K562 treated with DMSO at 1 percent for 4 hours (cell line): ENCODE data around the gene RENBP. TPM values are rescaled to one million over a fixed set of nuclear protein-coding genes. Genes with fewer than 3 reads are reported as not detected.

Source experiments
- total RNA-seq: library from RNA; unstranded; fragments of 300-600 nt; gene quantifications from 2 replicates; pipeline ENCODE4 v1.2.3, GENCODE V29; 2022; ENCODE audit not compliant: insufficient read depth

The RENBP gene
- 46.8 and 64.1 TPM in 2 replicates for total RNA-seq

DNA sequence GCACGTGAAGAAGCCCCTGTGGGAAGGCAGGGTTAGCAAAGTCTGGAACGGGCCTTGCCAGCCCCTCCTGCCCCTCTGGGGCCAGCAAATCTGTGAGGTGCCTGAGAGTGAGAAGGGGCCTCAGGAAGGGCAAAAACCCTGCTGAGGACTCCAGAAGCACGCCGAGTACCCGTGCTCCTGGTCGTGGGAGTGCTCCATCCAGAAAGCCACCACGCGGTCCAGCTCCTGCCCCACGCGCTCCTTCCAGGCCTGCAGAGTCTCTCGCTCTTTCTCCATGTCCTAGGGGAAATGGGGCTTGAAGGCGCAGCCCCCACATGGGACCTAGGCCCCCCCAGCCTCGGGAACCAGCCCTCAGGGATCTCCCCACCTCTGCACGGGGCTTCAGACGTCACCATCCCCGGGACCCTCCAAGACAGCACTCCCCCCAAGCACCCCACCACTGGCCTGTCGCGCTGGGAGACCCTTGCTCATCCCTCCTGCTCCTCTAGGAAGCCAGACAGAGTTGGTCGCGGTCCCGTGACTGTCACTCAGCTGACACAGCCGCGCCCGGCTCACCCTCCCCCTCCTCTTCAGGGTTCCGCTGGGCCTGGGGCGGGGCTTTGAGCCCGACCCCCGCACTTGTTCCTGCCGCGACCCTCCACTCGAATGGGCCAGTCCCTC lies at the start of gene RENBP:
Gene RENBP, minus strand, starts transcription at position 504 of the 660 bp plus-strand sequence. Its CDS starts 33 bp downstream, at position 471.

DNA sequence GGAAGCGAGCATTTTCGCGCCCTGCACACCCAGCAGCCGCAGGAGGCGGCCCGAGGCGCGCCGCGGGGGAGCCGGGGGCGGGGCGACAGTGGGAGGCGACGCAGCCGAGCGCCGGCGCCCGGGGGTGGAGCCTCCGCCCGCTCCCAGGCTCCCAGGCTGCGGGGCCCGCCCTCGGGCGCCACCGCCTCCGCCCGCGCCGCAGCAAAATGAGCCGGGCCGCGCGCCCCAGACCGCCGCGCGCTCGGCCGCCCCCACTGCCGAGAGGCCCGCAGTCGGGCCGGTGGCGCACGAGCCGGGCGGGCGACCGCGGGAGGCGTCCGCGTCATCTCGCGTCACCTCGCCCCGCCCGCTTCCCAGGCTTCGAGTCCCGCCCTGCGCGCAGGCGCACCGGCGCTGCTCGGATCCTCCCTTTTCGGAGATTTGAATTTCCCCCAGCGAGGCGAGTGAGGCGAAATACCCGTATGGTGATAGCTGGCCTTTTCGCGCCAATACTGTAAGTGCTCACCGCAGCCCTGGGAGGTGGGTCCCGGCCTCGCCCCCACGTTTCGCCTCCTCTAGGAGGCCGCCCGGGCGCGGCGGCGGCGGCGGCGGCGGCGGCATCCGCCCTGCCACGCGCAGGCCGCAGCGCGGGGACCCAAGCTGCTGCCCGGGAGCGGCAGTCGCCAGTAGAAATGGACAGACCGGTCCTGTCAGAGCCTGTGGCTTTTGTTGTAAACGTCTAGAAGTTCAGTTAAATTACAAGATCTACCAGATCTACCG lies 28.1 kb upstream of the RENBP start, which contains the start of gene TMEM187:
Gene TMEM187, plus strand, starts transcription at position 387 of the 759 bp plus-strand sequence. CDS start 9,309 bp downstream, outside the sequence.

DNA sequence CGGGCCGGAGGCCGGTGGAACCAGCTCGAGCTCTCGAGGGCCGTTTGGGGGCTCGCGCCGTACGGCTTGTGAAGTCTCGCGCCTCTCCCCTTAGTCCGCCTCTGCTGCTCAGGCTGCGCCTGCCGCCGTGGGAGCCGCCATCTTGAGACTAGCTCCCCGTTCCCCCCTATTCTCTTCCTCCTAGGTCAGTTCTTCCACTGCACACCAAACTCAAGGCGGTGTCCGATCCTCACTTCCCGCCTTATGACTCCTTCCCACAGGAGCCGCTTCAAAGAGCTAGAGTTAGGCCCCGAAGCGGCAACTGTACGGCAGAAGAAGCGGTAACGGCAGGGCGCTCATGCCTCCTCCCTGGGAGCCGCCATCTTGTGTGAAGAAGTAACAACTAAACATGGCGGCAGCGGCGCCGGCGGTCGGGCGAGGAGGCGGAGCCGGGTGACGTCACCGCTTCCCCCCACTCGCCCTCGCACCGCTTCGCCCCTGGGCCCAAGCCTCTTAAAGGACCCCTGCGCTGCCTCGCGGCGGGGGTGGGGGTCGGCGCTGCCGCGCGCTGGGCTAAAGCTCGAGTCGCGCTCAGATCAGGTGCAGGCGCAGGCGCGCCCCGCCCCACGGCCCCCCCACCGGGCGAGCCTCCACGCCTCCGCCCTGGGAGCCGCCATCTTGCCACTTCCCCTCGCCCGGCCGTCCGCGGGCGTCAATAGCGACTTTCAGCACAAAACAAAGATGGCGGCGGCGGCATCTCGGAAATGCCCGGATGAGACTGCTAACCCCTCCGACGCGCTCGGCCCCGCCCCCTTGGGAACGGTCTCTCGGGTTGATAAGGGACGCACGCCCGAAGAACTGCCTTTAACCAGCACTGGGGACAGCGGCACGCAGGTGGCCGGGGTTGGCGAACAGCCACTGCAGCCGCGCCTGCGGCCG lies 27.3 kb upstream of the RENBP start, which contains the start of gene HCFC1:
Gene HCFC1, minus strand, starts transcription at position 369 of the 918 bp plus-strand sequence. CDS start 978 bp downstream, outside the sequence.

DNA sequence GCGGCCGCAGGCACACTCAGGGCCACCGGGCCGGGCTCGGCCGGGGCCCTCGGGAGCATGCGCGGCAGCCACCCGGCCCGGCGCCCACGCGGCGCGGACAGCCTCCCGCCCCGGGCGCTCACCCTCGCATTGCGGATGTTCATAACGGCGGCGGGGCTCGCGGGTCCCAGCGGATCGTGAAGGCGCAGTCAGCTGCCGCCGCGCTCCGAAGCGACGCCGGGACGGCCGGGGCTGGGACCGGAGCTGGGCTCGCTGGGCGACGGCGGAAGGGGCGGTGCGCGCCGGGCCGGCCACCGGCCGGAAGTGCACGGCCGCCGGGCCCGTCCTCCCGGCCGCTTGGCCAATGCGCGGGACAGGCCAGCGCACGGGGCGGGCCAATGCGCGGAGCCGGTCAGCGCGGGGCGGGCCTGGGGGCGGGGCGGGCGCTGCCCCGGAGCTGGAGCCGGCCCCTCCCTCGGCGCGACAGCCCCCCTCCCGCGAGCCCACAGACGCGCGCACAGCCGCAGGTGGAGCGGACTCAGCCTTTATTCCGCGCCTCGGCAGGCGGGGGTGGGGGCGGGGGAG lies 9.6 kb downstream of the RENBP start, which contains the start of gene NAA10:
Gene NAA10, minus strand, starts transcription at position 276 of the 564 bp plus-strand sequence. Its CDS starts 133 bp downstream, at position 143.

DNA sequence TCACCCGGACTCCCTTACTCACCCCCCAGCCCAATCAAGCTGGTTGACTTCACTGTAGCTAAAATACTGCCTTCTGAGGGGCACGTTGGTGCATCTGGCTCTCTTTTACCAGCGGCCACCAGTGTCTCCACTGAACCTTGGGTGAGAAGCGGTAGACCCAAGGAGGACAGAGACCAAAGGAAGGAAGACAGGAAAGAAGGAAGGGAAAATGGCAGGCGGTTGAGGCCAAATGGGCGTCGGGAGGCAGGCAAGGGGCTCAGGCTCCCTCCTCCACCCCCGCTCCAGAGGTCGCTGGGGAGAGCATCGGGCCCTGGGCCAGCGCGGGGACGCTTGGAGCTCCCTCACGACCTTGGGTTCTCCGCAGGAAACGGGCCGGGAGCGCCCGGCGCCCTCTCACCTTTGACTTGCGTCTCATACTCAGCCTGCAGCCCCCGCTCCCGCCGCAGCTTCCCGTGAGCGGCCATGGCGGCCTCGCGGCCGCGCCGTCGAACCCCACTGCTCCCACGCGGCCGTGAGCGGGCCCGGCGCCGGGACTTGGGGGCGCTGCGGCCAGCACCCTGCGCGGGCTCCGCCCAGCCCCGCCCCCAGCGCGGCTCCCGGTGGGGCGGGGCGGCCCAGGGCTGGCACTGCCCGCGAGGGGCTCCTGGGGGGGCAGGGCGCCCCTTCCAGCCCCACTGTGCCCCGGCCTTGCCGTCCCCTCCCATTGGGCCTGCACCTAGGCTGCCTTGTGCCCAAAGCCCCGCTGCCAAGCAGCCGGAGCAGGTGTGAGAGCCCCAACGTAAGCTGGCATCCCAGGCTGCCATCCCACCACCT lies 18.5 kb downstream of the RENBP start, which contains the start of gene ARHGAP4:
Gene ARHGAP4, minus strand, starts transcription at position 526 of the 813 bp plus-strand sequence. Its CDS starts 62 bp downstream, at position 464.

DNA sequence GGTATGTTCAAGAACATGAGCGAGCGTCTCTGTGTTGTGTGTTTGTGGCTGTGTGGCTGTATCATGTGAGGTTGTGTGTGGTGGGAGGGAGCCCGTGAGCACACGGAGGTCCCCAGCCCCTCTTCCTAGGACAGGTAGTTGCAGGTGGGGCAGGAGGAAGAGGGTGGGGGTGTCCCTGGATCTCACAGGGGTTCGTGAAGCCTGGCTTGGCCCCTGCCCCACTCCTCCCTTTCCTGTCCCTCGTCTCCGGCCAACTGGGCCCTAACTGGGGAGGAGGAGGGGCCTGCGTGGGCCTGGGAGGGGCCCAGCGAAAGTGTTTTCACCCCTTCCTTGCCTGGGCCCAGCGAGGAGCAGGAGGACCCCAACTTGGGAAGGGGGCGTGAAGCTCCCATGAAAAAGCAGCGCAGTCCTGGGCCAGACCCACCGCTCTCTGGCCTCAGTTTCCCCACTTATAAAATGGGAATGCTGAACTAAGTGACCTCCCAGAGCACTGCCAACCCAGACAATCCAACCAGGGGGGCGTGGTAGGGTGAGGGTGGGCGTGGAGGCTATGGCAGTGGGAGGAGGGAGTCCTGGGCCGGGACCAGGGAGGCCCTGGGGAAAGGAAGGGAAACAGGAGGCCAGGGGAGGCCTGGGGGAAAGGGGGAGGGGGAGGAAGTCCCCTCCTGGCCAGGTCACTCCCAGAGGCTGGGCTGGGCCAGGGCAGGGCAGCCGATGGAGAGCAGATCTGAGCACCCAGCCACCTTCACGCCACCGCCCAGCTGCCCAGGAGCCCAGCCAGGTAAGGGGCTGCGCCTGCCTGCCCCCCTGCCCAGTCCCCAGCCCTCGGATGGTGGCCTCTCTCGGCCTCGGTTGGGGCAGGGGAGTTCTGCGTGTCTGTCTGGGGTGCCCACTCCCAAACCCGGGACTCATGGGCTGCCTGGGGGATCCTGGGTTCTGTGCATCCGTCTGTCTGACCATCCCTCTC lies 40.2 kb downstream of the RENBP start, which contains the start of gene AVPR2:
Gene AVPR2, plus strand, starts transcription at position 683 of the 967 bp plus-strand sequence. CDS start 473 bp downstream, outside the sequence.

DNA sequence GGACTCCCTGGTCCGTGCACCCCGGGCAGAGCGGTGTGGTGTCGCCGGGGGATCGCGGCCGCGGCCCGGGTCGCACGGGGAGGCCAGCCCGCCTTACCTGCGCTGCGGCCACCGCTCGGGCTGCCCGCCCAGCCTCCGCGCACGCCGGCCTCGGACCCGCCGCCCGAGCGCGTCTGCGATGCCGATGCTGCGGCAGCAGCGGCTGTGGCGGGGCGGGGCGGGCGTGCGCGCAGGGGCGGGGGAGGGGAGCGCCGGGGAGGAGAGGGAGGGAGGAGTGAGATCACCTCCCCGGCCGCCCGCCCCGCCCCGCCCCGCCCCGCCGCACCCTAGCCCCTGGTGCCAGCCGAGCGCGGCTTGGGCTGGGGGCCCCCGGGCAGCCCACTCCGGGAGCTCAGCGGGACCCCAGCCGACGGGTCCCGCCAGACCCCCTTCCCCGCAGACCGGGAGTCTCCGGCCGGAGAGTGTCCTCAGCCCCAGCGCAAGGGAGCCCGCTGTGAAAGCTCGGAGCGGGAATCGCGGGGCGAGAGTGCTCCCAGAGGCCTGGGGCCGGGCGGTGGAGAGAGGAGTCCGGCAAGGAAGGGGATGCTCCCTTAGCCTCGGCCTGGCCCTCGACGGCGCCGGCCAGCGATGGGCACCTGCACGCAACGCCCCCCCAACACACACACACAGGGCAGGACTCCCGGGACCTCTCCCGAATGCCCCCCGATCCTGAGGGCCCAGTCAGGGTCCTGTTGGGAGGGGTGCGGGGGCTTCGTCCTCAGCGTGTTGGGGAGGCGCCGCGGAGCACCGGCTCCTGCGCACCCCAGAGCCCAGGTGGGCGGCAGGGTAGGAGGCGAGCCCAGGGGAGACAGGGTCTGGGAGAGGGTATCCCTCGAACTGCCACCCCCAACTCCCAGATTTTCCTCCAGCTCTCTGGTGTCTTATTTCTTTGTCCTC lies 58.2 kb downstream of the RENBP start, which contains the start of gene L1CAM:
Gene L1CAM, minus strand, starts transcription at position 206 of the 936 bp plus-strand sequence. CDS start 10,337 bp downstream, outside the sequence.

Other genes starting within 250 kb of the RENBP start
- gene BCAP31, start 220.3 kb downstream of the RENBP start, total RNA-seq = 199 and 219 TPM in 2 replicates
- gene ABCD1, start 219.8 kb downstream of the RENBP start, total RNA-seq = 21.7 and 26.7 TPM in 2 replicates
- gene PLXNB3, start 180.4 kb downstream of the RENBP start, total RNA-seq = 0.46 and 1.1 TPM in 2 replicates
- not detected in 2 replicates for gene SRPK3, start 163.6 kb downstream of the RENBP start, total RNA-seq
- 78.4 and 81.7 TPM in 2 replicates for gene IDH3G, start 150.3 kb downstream of the RENBP start, total RNA-seq
- 768 and 792 TPM in 2 replicates for gene SSR4, start 150.0 kb downstream of the RENBP start, total RNA-seq
- not detected in 2 replicates for gene PDZD4, start 114.1 kb downstream of the RENBP start, total RNA-seq
- gene L1CAM, start 58.5 kb downstream of the RENBP start, total RNA-seq = 1.4 TPM in 1 of 2 replicates, not detected in the other
- 1.2 TPM in 1 of 2 replicates, not detected in the other for gene AVPR2, start 40.0 kb downstream of the RENBP start, total RNA-seq
- gene ARHGAP4, start 18.4 kb downstream of the RENBP start, total RNA-seq = 149 and 176 TPM in 2 replicates
- gene NAA10, start 9.6 kb downstream of the RENBP start, total RNA-seq = 124 and 134 TPM in 2 replicates
- gene HCFC1, start 27.2 kb upstream of the RENBP start, total RNA-seq = 42.3 and 61.1 TPM in 2 replicates
- gene TMEM187, start 28.1 kb upstream of the RENBP start, total RNA-seq = 9.9 and 12.7 TPM in 2 replicates
- 197 and 199 TPM in 2 replicates for gene IRAK1, start 75.3 kb upstream of the RENBP start, total RNA-seq
- 30.0 and 30.4 TPM in 2 replicates for gene MECP2, start 153.1 kb upstream of the RENBP start, total RNA-seq
- gene OPN1LW, start 199.6 kb upstream of the RENBP start, total RNA-seq = not detected in 2 replicates
- gene OPN1MW, start 238.0 kb upstream of the RENBP start, total RNA-seq = not detected in 2 replicates